ENCODE results near the gene CEPT1. TPM values are rescaled to one million over a fixed set of nuclear protein-coding genes. Genes with fewer than 3 reads are reported as not detected.

Gene CEPT1
- total RNA-seq, 6 donors from 2014 or later: 27.2 to 71.7 (median 35.3) TPM

GRCh38 chr1:111234258-111234657, 94.2 kb downstream of the CEPT1 start:
- no peaks in the 10 kb centered on the region for H3K9me3 ChIP-seq
- 89 to 93% methylated on average over 4 of the region's 4 CpGs for WGBS, 2 donors
- no peaks in the 10 kb centered on the region for H3K27me3 ChIP-seq
- TF ChIP-seq EP300 (IDR thresholded peaks at IDR 0.05) (no peak), POLR2AphosphoS5 (IDR thresholded peaks at IDR 0.05) (no peak), POLR2A (IDR thresholded peaks at IDR 0.05) (no peak), CTCF (IDR thresholded peaks at IDR 0.05) (no peak)
- no peaks in the 10 kb centered on the region for H3K36me3 ChIP-seq
- DNase-seq (no peak), ATAC-seq (ENCODE audit: low FRiP score in 2 of 2) (no peak)
- H3K4me3 ChIP-seq: no peak overlapping the region
- H3K27ac ChIP-seq: no peak overlapping the region
- H3K4me1 ChIP-seq: peaks cover 0 to 3% (median 0%) of the 10 kb centered on the region in 4 donors

Small RNA genes lying within 50 kb of the gene (small RNA-seq; reads per million reads assigned to genes)
- gene AL355816.1: 0 reads per million in 4 donors

Other genes with a start within 250 kb of the CEPT1 start
- gene LRIF1, start 176.3 kb upstream of the CEPT1 start, total RNA-seq: 10 to 100 TPM in 2 of 6 donors, 1 to 10 TPM in 4; 2.6 to 15.3 (median 7.2) TPM
- gene DRAM2, start 130 bp upstream of the CEPT1 start, total RNA-seq: 10 to 100 TPM; 16.1 to 56.9 (median 40.3) TPM
- 100 to 1,000 TPM in 1 of 6 donors, 10 to 100 TPM in 5; 44.4 to 154 (median 64.8) TPM for gene DENND2D, start 60.4 kb downstream of the CEPT1 start, total RNA-seq
- gene CHI3L2, start 87.5 kb downstream of the CEPT1 start, total RNA-seq: 100 to 1,000 TPM in 1 of 6 donors, 10 to 100 TPM in 4, 1 to 10 TPM in 1; 2.1 to 115 (median 21.3) TPM
- 100 to 1,000 TPM in 1 of 6 donors, 10 to 100 TPM in 2, 1 to 10 TPM in 2, not detected in 1; 1.1 to 207 (median 18.9) TPM for gene CHIA, start 150.6 kb downstream of the CEPT1 start, total RNA-seq